Measurements from ENCODE around the gene BMP2K.

The BMP2K gene

DNA sequence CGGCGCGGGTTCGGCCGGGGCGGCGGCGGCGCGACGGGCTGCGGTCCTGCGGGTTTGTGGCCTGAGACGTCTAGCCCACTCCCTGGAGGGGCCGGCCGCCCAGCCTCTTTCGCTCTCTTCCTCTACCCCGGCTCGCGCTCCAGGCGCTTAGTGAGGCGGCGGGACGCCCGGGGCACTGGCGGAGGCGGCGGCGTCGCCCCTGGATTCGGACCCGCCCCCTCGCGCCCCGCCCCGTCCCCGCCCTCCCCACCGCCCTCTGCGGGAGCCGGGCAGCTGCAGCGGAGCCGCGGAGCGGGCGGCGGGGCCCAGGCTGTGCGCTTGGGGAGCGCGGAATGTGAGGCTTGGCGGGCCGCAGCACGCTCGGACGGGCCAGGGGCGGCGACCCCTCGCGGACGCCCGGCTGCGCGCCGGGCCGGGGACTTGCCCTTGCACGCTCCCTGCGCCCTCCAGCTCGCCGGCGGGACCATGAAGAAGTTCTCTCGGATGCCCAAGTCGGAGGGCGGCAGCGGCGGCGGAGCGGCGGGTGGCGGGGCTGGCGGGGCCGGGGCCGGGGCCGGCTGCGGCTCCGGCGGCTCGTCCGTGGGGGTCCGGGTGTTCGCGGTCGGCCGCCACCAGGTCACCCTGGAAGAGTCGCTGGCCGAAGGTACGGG, at the start of gene BMP2K:
Gene BMP2K, plus strand, starts transcription at position 272 of the 650 bp plus-strand sequence. Its CDS starts 194 bp downstream, at position 466.
- no peak for FAIRE-seq

DNA sequence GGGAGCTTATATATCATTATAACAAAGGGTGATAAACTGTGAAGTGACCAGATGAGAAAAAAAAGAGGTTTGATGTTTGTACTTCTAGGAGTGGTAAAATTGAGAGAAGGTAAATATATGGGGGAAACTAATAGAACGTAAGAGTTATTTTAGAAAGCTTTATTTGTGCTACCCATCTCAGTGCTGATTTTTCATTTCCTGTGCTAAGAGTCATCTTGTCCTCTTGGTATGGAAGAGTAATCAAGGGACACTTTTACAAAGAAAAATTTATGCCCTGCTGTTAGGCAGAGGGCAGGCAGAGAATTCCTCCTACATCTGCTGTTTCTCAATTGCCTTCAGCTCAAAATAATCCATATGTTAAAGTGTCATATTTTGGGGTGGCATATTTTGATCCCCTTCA, 49.6 kb upstream of the BMP2K start:
- FAIRE-seq, result no peak

DNA sequence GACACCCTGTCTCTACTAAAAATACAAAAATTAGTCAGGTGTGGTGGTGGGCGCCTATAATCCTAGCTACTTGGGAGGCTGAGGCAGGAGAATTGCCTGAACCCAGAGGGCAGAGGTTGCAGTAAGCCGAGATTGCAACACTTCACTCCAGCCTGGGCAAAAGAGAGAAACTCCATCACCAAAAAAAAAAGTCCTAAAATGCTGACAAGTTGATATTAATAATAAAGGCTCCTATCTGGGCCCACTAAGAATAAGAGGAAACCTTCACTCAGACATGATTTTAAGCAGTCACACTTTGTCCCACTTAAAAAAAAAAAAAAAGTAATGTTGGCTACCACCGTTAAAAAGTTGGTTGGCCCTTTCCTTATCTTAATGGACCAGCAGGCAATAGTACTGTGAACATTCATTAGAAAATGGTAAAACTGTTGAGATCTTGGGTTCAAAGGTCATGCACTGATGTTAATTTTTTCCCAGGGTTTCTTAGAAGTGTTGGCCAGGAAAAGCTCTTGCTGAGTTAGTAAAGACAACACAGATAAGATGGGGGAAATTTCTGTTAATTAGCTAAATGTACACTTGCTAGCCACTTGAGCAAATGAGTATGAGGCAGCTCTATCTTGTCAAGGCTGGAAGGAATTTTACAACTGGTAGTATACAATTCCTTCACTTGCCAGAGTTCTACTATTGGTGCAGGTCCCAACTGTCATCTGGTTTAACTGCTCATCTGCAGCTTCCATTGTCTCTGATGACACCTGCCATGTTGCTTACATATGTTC, 43.6 kb upstream of the BMP2K start:
- FAIRE-seq, result no peak

DNA sequence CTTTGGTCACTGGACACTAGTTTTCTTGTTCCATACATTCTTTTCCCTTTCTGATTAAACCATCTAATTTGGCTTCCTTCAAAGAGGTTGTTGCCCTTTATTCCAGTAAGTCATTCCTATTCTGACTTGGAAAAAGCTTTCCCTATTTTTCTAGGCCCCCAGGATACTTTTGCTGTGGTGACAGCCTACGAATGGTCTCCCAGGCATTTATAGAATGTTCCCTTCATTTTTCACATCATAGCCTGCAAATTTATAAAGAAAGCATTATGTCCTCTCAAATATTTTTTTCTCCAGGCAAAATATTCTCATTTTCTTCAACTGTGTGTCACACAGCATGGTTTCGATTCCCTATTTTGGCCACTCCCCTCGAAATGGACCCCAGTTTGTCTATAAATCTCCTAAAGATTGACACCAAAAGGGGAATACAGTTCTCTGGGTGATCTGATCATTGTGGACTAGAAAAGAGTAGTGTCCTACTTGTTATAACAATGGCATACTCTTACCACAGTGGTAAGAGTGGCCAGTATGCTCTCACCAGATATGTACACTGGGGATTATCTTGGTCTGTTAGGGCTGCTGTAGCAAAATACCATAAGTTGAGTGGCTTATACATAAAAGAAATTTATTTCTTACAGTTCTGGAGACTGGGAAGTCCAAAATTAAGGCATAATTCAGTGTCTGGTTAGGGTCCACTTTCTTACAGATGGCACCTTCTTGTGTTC, 41.5 kb upstream of the BMP2K start:
- no peak for FAIRE-seq

DNA sequence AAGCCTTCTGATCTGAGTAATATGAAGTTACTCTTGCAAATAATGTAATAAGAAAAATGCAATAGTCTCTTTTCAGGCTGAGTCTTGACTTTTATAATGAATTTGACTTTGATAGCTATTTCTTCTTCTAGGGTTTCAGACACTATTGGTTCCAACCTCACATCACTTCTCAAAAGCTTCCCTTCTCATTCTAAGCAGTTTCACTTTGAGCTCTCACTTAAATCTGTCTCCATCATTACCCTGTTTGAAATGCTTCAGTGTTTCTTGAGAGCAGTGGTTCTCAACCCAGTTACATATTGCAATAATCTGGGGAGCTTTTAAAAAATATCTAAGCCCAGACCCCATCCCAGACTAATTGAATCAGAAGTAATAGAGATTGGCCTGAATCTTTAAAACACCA, 40.5 kb upstream of the BMP2K start:
- FAIRE-seq, result no peak

DNA sequence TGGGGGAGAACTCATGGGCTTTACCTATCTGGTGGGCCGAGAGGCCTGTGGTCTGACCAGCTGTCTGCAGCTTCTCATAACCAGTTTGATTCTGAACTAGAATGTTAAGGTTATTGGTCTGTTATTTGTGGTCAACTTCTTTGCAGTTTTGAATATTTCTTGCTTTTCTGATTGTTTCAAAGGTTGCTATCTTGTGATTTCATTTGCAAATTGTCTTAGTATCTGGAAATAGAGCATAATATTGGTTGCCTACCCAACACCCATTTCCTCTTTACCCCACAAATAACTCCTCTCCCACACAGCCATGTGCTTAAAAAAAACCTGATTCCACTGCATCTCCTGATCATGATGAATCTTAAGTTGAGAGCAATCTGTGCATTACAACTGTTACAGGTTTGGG, 39.1 kb upstream of the BMP2K start:
- no peak for FAIRE-seq

DNA sequence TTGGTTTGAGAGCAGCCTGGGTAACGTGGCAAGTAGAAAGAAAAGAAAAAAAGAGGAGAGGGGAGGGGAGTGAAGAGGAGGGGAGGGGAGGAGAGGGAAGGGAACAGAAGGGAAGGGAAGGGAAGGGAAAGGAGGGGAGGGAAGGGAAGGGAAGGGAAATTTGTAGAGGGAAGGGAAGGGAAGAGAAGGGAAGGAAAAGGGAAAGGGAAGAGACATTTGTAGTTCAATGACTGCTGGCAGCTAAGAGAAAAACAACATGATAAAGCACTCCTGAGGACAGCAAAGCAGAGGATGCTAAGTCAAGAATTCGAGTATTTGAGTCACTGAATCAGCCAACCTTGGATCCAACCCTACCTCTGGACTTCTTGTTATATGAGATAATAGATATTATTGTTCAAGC, 38.2 kb upstream of the BMP2K start:
- no peak for FAIRE-seq

DNA sequence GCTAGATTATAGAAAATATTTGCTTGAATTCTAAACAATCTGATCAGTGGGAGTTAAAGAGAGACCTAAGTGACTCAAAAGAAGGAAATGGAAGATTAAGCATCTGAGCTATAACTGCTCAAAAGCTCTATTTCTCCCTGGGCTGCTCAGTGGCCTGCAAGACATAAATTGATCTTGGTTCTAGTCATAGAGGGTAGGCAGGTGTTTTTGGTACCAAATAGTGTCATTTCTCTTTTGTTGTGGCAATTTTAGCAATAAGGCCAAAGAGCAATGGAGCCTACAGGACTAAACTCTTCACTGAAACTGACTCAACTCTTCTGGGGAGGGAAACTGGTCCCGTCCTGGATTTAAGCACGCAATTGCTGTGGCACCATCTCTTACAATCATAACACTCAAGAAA, 33.9 kb upstream of the BMP2K start:
- no peak for FAIRE-seq

DNA sequence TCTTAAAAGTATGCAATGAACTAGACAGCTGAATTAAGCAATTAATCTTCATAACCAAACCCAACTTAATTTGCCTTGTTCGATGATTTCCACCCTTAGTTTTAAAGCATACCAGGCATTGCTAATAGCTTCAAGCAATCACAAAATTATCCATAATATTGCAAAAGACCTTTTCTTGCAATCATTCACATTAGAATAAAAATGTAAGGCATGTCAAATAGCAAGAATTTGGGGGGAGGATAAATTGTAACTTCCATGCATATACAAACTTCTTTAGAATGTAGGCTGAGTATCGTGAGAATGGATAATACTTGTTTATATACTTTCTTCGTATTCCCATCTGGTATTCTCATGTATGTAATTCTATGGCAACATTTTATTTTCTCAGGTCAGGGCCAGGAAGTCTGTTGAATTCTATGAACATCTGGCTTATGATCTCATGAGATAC, 28.7 kb upstream of the BMP2K start:
- FAIRE-seq, result no peak

DNA sequence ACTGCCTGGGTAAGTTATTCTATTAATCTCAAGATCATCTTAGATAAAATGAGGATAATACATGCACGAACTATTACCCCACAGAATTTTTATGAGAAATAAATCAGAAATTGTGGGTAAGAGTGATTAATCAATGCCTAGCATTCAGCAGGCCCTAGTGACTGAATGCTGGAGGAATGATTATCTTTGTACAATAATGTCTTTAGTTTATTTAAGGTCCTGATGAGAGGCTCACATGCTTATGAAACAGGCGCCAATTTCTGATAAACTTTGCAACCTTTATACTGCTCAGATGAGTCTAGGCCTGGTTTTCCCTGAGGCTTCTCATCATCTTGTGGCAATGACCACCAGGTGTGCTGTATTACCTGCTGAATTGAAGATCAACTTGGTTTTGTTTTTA, 27.8 kb upstream of the BMP2K start:
- no peak for FAIRE-seq

DNA sequence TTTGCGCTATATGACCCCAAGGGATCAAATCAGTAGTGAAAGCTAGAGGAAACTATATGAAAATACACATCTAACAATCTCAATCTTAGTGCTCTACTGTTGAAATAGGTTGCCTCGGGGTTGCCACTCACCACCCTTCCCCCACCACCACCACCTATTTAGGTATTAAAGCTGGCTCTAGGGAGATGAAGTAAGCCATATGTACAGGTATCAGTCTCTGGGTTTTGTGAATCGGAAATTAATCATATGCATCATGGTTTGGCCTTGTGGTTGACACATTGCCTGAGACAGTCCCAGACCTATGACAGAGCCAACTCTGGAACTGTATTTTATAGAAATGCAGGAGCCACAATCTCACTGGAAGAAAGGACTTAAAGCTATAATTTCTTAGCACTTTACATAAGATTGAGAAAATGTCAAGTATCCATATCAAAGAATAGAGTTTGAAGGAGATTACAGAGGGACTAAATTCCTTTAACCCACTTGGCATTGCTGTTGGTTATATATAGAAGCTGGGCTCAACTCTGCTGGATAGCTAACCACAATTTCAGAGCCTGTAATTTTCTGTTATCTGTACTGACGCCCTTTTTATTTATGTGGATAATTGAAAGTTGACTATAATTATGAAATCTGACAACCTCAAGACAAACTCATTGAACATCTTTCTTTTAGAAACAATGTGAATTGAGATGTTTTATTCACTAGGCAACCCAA, 26.7 kb upstream of the BMP2K start:
- FAIRE-seq, result no peak

DNA sequence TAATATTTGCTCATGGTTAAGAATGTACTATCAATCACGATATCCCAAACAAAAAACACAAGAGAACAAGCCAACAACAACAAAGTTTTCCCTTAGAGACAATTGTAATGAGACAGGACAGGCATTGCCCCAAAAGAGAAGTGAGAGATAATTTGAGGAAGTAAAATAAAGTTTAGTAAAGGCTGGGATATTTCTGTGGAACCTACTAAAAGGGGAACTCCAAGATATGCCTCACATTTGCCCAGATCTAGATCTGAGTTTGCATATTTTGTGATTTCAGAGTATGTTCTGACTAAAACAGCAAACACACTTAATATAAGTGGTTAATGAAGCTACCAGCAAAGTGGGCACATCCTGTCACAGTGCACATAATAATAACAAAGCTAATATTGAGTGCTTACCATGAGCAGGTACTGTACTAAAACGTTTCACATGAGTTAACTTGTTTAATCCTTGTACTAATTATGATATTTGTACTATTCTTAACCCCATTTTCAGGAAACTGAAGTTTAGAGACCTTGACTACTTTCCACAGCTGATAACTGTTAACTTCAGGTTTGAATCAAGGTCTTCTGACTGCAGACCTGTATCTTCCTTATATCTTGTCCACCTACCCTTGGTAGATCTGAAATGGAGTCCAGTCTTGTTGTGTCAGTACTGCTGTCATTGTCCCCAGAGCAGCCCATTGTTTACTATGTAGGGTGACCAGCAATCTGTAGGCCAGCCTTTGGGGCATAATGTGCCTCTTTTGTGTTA, 26.0 kb upstream of the BMP2K start:
- FAIRE-seq, result no peak

DNA sequence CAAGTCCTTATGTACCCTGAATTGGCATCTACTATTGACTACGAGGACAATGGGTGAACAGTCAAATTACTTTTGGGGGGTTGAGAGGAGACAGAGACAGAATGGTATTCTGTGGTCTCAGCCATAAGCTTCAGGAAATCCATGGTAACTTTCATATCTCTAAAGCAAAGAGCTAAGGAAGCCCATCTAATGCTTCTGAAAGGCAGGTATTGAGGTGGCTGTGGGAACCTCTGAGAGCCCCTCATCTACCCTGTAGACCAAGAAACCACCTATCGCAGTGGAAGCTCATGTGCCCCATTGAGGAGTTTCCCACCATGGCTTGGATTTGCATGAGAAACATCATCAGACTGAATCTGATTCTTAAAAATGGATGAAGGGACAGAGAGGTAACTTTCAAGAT, 23.1 kb upstream of the BMP2K start:
- no peak for FAIRE-seq

DNA sequence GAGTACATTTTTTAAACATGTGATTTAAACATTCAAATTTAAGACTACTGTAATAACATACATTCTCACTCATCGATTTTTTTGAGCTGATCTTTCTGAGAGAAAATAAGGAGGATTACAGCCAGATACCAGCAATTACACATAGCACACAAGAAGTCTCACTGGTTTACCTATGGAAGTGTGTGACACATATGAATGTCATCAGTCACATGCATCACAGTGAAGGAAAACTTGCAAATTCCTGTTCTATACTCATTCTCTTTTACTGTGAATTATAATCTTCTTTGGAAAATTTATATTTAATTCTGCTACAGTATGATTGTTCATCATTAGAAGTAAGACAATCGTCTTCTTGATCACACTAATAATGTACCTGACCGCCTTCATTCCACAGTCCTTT, 21.3 kb upstream of the BMP2K start:
- FAIRE-seq, result no peak

DNA sequence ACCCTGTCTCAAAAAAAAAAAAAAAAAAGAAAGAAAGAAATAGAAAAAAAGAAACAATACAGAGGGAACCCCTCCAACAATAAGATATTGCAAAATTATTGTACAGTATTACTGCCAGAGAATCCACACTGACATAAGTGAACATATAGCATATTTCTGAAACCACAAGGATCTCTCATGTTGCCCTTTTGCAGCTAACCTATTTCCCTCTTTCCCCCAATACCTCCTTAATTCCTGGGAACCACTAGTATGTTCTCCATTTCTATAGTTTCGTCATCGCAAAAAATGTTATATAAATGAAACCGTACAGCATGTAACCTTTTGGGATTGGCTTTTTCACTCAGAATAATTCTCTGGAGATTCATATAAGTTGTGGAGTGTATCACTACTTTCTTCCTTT, 20.0 kb upstream of the BMP2K start:
- no peak for FAIRE-seq

DNA sequence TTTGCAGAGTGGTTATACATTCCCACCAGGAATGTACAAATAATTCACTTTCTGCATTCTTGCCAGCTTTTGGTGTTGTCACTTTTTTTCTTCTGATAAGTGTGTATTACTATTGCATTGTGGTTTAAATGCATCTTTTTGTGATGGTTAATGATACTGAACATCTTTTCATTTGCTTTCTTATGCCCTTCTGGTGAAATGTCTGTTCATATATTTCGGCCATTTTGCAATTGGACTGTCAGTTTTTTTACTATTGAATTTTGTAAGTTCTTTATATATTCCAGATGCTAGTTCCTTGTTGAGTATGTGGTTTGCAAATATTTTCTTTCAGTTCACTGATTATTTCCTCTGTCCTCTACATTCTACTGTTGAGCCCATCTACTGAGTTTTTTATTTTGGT, 19.4 kb upstream of the BMP2K start:
- FAIRE-seq, result no peak

DNA sequence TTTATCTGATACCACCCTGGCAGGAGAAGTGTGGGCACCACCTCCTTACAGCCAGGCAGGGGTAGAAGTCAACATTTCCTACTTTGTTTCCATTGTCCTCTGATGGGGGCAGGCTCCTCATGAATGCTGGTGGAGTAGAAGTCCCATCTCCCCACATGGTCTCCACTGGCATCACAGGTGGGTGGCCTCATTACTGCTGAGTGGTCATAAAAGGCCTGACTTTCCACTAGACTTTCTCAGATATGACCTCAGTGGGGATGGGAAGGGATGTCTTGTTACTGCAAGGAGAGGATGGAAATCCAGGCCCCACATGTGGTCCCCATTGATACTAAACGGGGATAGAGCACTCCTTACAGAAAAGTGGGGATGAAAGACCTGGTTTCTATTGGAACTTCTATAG, 18.6 kb upstream of the BMP2K start:
- no peak for FAIRE-seq

DNA sequence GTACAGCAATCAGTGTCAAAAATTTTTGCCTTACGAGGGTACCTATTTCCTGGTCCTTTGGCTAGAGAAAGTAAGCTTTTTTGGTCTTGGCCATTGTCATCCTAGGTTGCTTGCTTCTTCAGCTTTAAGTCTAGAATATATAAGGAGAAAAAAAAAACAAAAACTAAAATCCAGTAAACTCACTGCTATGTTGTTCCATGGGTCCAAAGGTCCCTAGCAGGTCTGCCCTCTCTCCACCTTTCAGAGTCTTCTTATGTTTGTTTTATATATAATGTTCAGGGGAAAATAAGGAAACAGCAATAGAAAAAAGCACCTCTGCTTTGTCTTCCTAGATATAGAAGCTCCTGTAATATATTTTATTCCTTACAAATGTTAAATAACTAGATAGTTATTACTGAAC, 18.1 kb upstream of the BMP2K start:
- FAIRE-seq, result no peak

DNA sequence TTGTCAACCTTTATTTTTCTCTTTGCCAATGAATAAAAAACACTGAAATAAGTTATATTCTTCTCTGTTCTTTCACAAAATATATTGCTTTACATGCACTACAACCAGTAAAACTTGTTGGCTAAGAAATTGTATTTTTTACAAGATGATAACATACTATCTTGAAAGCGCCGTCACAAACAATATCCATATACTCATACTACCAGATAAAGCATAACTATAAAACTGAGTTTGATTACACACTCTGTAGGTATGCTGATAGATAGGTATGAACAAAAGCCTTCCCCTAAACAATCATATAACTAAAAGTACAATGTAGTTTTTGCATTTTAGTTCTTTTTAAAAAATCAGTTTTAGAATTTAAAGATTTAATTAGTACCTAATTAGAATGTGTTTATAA, 13.6 kb upstream of the BMP2K start:
- FAIRE-seq, result no peak

DNA sequence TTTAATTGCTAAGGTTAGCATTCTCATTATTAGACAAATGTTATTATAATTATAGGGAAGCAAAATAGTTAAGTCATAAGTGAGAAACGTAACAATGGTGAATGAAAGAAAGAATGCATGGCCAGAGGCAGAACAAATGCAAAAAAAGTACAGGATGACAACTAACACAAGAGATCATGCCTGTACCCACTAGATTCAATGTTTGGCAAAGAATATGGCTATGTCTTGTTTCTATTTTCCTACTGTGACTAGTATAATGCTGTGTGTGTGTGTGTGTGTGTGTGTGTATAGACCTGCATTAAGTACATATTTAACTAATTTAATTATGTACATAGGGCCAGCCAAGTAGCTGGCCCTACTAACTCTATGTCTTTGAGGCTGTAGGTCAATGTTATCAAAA, 12.9 kb upstream of the BMP2K start:
- no peak for FAIRE-seq

DNA sequence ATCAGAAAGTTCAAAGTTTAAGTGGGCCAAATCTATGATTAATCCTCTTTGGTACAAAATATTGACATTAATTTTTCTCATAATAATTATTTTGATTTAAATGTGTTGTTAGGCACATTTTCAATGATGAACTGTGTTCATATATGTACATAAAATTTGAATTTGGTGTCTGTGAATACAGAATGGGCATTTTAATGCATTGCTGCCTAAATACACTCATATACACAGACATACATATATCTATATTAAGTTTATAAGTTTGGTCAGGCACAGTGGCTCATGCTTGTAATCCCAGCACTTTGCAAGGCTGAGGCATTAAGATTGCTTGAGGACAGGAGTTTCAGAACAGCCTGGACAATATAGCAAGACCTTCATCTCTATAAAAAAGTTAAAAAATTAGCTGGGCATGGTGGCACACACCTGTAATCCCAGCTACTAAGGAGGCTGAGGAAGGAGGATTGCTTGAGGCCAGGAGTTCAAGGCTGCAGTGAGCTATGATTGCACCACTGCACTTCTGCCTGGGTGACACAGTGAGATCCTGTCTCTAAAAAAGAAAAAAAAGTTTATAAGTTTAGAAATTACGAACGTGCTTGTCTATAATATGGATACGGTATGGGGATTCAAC, 12.3 kb upstream of the BMP2K start:
- FAIRE-seq, result no peak

DNA sequence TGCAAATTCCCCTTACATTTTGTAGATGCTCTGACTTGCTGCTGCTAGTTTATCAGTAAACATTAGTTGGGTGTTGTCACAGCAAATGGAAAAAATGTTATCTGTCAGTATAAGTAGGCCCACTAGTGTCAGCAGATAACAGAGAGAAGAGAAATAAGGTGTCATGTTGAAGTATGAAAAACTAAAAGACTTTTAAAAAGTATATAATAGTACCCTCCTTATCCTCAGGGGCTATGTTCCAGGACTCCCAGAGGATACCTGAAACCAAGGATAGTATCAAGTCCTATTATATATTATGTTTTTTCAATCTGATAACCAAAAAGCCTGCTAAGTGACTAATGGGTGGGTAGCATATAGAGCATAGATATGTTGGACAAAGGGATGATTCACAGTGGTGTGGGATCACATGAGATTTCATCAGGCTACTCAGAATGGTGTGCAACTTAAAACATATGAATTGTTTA, 11.6 kb upstream of the BMP2K start:
- FAIRE-seq, result no peak
